GM21381 (cell line): ENCODE data around the gene RPP21.

ENCODE experiments used
- ATAC-seq: cut with Tn5 transposase; IDR thresholded peaks from one replicate; pipeline ENCODE4 v1.9.1; 2021; ENCODE audit warnings: mild to moderate bottlenecking, moderate library complexity; ENCODE audit not compliant: unreplicated experiment

RPP21 gene

DNA sequence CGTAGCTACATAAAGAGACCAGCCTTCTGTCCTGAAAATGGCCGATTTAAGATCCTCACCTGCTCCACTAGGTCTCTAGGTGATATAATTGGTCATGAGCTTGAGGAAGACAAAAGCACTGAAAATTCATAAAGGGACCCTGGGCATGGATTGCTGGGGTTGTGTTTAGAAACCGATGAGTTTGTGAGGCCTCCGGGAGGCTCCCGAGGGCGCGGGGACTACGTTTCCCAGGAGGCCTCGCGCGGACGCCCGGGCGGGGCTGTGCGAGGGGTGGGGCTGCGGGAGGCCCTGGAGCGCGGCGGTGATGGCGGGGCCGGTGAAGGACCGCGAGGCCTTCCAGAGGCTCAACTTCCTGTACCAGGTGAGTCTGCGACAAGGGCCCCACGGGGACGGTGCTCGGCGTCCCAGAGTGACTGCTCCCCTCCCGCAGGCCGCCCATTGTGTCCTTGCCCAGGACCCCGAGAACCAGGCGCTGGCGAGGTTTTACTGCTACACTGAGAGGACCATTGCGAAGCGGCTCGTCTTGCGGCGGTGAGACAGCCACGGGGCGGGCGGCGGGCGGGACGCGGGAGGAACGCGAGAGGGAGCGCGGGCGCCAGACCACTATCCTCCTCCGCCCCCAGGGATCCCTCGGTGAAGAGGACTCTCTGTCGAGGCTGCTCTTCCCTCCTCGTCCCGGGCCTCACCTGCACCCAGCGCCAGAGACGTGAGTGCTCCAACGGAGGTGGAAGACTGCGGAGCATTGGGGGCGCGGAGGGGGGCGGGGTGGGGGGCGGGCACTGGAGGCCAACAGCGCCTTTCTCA lies at the start of gene RPP21:
RPP21 (plus strand) TSS at position 289 of the 804 bp plus-strand sequence; CDS start at position 305, 16 bp downstream.
- ATAC-seq: peak; percentile 94

DNA sequence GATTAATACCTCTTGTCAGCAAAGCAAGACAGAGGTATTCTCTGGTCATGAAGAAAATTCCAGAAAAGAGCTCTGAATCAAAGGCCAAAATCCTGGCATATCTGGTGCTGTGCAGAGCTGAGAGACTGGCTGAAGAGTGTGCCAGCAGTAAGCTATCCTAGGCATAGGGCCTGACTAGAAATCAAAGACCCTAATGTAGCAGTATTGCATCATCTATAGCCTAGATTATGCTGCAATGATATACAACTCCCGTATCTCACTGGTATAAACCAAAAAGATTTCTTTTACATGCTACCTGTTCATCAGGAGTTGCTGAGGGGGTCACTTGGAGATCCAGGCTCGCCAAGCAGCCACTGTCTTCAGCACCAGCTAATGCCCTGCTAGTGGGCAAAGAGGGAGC lies 49.1 kb upstream of the RPP21 start:
- no peak for ATAC-seq

DNA sequence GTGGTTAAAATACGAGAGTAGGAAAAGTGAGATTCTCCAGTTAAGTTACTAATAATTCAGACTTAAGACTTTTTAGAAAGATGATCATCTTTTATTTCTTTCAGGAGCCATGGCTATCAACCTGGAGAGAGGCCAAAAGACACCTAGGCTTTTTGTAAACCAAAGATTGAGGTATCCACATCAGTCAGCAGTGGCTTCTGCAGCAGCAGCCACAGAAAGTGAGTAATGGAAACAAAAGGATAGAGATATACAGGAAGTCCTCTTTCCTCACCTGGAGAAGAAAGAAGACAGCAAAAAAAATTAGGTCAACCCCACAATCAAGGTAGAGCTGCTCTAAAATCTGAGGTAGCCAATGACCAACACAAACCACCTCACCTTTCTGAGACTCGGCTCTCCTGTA lies 41.0 kb upstream of the RPP21 start:
- no peak for ATAC-seq

DNA sequence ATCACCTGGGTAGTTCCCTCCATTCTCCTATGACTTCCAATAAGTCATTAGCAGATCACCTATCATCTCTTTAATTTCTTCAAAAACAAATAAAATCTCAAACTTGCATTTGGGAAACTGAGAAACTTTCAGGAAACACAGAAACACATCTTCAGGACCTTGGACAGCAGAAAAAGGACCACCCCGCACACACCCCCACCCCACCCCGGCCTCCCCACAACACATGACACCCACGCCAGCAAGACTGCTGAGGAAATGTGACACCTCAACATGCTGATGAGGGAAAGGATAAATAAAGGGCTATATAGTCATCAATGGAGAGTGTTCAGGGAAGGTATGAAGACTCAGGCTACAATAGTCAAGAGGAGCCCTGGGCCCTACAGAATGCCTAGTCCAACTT lies 33.9 kb upstream of the RPP21 start:
- ATAC-seq: no peak

DNA sequence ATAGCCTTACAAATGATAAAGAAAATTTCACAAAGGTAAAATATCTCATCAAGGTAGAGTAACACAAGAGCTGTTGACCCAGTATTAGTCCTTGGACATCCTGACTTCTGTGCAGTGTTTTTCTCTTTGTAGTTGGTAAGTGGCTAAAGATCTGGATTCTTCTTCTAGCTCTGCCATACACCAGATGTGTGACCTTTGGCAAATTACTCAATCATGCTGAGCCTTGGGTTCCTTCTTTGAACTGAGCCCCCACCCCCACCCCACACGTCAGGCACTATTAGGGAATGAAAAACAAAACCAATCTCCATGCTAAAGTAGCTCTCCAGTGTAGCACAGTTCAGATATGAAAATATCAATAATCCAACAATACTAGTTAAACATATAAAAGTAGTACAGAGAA lies 33.3 kb upstream of the RPP21 start:
- no peak for ATAC-seq

DNA sequence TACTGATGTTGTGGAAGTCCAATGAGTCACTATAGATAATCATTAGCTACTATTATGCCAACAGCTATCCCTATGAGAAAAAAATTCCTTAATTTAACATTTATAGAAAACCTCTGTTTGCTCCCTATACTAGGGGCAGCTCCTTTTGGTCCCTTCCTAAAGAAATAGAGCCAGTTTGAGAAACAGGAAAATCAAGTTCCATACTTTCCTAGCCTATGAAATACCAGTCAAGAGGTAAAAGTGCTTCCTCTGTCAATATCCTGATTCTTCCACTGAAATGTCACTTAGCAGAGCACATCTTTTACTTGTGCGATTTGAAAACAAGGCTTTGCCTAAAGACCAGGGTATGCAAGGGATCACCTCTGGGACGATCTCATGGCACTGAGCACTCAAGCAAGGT lies 32.7 kb upstream of the RPP21 start:
- no peak for ATAC-seq

DNA sequence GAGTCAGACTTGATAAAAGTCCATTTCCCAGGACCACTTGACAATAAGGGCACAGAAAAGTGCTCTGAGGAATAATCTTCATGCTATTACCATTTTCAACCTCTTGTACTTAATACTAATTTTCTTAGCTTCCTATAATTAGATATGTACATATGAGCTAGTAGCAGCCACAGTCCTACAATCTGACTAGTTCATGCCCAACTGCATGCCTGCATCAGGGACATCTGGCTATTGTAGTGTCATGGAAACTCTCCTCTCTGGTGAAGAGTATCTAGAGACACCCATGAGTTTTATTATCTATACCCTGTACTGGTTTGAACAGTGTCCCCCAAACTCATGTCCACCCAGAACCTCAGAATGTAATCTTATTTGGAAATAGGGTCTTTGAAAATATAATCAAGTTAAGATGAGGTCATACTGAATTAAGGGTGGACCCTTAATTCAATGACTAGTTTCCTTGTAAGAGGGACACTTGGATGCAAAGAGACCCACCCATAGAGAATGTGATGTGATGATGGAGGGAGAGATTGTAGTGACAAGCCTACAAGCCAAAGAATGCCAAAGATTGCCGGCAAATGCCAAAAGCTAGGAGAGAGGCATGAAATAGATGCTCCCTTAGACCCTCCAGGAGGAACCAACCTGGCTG lies 32.2 kb upstream of the RPP21 start:
- ATAC-seq: no peak

DNA sequence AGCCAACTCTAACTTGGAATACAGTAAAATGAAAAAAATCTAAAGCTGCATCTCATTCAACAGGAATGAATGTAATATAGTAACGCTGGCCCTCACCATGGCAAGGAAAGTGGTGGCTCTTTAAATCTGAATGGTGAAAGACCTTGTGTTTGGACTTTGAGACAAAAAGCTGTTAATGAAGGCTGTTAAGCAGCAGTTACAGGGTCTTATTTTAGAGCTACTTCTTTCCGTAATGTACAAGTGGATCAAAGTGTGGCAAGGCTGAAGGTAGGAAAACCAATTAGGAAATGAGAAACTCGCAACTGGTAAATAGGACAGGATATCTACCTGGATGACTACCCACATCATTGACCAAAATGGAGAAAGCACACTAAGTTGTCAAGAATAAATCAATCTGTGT lies 29.8 kb upstream of the RPP21 start:
- no peak for ATAC-seq

DNA sequence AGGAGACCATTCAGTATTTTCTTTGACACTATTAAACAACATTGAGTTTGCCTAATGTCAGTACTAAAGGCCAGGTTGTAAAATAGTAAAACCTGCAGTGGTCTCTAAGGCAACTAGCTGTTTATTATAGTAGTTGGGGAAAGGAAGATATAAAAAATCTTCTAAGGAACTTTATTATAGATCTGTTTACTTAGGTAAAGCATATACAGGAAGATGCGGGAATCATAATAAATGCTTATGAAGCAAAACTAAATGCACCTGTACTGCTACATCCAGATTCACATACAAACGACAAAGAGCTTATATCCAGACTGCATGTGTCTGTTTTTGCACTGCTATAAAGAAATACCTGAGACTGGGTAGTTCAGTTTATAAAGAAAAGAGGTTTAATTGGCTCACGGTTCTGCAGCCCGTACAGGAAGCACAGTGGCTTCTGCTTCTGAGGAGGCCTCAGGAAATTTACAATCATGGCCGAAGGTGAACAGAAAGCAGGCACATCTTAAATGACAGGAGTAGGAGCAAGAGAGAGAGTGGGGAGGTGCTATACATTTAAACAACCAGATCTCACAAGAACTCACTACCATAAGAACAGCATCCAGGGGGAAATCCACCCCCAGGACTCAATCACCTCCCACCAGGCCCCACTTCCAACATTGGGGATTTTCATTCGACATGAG lies 26.9 kb upstream of the RPP21 start:
- ATAC-seq: no peak

DNA sequence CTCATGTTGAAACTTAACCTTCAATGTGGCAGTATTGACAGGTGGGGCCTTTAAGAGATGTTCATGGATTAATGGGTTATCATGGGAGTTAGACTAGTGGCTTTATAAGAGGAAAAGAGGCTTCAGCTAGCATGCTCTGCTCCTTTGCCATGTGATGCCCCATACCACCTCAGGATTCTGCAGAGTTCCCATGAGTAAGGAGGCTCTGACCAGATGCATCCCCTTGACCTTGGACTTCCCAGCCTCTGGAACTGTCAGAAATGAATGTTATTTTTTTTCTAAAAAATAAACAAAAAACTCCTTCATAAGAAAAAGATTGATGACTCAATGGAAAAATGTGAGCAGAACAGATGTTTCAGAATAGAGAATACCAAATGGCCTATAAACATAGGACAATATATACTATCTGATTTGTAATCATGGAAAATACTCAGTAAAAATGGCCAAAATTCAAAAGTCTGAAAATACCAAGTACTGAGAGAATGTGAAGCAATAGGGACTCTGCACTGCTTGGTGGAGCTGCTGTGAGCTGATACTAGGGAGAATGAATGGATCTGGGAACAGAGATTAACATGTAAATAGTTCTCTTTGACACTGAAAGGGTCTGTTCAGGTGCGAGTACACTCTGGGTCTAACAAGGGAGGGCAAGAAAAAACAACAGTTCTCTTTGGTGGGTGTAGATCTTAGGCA lies 25.7 kb upstream of the RPP21 start:
- ATAC-seq: no peak

DNA sequence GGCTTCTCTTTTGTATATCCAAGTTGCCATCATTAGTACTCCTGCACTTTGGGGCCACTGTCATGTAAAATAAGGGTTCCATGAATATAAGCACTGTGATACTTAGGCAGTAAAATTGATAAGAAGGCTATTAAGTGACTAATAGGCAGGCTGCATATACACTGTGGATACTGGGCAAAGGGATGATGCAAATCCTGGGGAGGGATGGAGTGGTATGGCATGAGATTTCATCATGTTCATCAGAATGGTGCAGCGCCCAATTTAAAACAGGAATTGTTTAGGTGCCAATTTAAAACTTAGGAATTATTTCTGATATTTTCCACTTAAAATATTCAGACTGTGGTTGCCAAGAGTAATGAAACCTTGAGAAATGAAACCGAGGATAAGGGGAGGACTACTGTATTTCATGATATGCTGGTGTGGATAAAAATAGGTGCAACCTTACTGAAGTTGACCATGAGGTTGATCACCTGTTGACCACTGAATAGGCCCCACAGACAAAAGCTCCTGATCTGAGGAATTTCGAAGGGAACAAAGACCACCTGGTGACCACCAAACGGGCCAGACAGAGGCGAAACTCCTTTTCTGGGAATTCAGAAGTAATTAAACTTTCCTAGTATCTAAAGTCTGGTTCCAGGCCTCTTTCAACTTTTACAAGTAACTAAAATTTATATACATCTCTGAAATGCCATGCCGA lies 23.1 kb upstream of the RPP21 start:
- ATAC-seq: no peak

DNA sequence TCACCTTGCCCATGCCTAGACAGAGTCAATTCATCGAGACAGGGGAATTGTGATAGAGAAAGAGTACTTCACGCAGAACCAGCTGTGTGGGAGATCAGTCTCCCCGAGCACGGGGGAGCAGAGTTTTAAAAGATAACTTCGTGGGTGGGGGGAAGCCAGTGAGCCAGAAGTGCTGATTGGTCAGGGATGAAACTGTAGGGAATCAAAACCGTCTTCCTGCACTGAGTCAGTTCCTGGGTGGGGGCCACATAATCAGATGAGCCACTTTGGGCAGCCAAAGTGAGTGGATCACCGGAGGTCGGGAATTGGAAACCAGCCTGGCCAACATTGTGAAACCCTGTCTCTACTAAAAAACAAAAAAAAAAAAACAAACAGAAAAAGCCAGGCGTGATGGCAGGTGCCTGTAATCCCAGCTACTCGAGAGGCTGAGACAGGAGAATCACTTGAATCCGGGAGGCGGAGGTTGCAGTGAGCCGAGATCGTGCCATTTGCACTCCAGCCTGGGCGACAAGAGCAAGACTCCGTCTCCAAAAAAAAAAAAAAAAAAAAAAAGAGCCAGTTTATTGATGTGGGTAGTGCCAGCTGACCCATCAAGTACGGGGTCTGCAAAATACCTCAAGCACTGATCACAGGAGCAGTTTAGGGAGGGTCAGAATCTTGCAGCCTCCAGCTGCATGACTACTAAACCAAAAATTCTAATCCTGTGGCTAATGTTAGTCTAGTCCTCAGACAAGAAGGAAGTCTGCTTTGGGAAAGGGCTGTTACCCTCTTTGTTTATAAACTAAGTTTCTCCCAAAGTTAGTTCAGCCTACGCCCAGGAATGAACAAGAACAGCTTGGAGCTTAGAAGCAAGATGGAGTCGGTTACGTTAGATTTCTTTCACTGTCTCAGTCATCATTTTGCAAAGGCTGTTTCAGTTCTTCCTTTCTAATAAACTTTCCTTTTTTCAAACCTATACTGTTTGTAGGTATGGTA lies 22.1 kb upstream of the RPP21 start:
- no peak for ATAC-seq

DNA sequence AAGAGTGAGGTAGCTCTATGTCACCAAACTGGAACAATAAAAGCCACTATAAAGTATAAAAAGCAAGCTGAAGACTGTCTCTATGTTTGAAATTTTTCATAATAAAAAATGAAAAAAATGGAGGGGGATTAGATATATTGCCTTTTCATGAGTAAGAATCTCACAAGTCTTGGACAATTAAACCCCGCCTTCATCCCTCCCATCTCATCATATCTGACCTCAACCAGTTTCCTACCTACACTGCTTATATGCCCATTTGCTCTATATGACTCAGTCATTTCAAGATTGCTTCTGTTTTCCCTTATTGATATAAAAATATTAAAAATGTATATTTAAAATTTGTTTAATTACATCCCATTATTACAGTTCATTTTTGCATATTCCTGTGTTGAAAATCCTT lies 21.1 kb upstream of the RPP21 start:
- no peak for ATAC-seq

DNA sequence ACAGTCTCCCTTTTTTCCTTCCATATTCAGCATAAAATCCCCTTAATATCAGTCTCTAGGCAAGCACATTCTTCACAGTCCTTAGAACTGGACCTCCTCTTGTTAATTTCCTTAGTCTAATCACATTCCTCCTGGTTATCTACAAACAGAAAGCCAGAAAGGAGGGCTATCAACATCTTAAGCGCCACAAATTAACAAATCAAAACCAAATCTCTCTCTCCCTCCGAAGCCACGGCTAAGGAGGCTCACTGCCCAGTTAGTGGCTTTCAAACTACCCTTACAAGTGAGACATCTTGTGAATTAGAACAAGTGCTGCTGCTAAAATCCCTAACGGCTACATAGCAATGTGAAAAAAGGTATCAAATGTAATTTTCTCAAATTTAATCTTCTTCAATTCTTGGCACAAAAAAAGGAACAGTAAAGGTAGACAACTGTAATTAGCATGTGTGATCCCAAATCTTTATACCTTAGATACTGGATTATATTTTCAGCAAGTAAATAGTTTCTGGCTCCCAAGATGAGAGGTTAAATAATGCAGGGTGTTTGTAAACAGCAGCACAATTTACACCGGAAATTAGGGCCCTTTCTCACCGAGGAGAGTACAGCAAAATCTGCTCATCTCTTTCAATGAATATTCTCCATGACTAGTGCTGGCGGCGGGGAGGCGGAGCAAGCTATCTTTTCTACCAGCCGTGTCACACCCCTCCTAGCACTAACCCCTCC lies 19.6 kb upstream of the RPP21 start:
- ATAC-seq: peak; percentile 25

DNA sequence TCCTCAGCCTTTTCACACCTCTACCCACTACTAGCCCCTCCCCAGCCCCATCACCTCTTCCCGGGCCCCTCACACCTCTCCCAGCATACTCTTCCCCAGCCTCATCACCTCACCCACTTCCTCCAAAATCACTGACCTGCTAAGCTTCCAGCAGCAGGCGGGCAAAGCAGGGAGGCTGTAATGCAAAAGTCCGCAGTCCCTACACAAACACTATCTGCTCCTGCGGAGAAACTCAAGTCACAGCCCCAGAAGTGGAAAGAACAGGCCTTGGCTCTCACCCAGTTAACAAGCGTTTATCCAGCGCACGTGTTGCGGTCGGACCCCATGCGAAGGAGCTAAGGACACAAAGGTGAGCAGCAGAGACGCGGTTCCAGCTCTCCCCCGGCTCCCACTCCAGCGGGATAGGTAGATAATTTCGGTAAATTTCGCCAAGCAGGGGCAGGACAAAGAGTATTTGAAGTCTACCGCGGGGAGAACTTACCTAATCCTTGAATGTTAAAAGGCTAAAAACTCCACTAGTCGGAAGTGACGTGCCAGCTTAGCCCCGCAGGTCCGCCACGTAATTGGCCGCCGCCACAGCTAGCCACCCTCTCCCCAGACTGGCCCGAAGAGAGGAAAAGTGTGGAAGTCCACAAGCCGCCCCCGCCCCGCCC lies 19.0 kb upstream of the RPP21 start:
- ATAC-seq: peak; percentile 38

DNA sequence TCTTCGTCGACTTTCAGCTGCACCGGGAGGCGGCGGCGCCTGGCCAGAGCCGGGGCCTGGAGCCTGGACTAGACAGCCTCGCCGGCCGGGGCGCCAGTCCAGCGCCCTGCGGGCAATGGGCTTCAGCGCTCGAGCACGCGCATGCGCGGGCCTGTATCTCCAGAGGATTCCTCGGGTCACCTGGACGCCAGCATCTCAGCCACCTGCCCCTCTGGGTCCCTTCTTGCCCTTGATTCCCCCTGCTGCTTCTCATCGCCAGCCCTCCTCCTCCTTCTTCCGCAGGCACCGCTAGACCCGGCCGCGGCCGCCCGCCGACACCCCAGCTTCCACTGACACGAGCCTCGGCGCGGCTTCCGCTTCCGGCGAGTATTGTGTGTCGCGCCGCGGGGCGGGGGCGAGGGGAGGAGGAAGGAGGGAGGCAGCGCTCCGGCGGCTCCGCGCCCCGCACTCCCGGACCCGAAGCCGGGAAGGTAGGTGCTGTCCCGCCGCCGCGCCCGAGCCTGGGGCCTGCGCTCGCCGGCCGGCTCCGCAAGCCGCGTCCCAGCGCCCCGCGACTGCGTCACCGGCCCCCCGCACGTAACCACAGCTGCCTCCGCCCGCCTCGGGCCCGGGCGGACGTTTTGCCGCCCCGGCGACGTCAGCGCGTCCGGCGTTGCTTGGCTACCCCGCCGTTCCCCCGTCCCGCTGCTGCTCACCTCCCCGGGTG lies 18.3 kb upstream of the RPP21 start, which contains the start of gene TRIM39:
TRIM39 (plus strand) TSS at position 402 of the 706 bp plus-strand sequence. CDS start 2,391 bp downstream, outside the sequence.
- ATAC-seq: peak; percentile 68

DNA sequence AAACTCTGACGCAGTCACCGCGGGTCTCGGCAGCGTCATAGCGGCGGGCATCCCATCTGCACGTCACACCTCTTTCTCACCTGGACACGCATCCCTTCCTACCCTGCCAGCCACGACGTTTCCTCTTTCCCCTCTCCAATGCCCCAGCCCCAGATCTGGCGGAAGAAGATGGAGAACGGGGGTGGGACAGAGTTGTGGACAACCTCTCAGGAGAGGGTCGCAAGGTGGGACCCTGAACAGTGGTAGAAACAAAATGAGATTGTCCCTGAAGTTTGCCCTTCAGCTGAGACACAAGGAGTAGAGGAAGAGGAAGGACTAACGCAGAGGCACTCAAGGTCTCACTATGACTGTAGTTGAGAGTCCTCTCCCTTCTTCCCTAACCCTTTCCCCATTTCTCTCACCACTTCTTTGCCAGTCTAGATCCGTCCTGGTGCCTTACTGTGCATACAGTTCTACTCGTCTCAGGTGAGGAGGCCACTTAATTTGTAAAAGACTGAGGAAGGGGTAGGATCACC lies 17.7 kb upstream of the RPP21 start:
- no peak for ATAC-seq
